Measurements from ENCODE around the gene CUL4A. TPM values are rescaled to one million over a fixed set of nuclear protein-coding genes. Genes with fewer than 3 reads are reported as not detected.

CUL4A gene
- total RNA-seq, 4 donors from 2014 or later: 83.9 to 206 (median 114) TPM

Small RNA genes within 50 kb of the gene (small RNA-seq; reads per million reads assigned to genes)
- 0 reads per million in 2 donors for gene AL137002.1
- 0 reads per million in 2 donors for gene MIR8075

Other genes starting within 250 kb of the CUL4A start
- gene MCF2L, start 240.4 kb upstream of the CUL4A start, total RNA-seq: 100 to 1,000 TPM in 3 of 4 donors, 10 to 100 TPM in 1; 81.4 to 165 (median 149) TPM
- 1 to 10 TPM in 2 of 4 donors, not detected in 2; 1.9 to 2.9 TPM for gene F7, start 103.8 kb upstream of the CUL4A start, total RNA-seq
- 10 to 100 TPM in 3 of 4 donors, 1 to 10 TPM in 1; 4.1 to 22.5 (median 11.8) TPM for gene F10, start 86.8 kb upstream of the CUL4A start, total RNA-seq
- under 1 TPM in 1 of 4 donors, not detected in 3; 0.53 TPM for gene PROZ, start 51.0 kb upstream of the CUL4A start, total RNA-seq
- 10 to 100 TPM; 24.9 to 42.1 (median 36.8) TPM for gene PCID2, start 944 bp upstream of the CUL4A start, total RNA-seq
- gene LAMP1, start 87.6 kb downstream of the CUL4A start, total RNA-seq: 100 to 1,000 TPM in 3 of 4 donors, 10 to 100 TPM in 1; 42.1 to 236 (median 191) TPM
- 100 to 1,000 TPM in 2 of 4 donors, 10 to 100 TPM in 2; 36.3 to 156 (median 97.9) TPM for gene GRTP1, start 154.5 kb downstream of the CUL4A start, total RNA-seq
- gene ADPRHL1, start 243.9 kb downstream of the CUL4A start, total RNA-seq: 10 to 100 TPM in 1 of 4 donors, 1 to 10 TPM in 2, not detected in 1; 3.9 to 15.2 (median 5.8) TPM

Data from Peyer's patch (tissue), 4 donors.